Ectodermal cell (in vitro differentiated cells): ENCODE measurements around the gene HSPH1.

ENCODE experiments used
- H3K27ac ChIP-seq: 2 replicates; pipeline ENCODE4 v1.7.0; 2013; ENCODE audit warnings: mild to moderate bottlenecking, low read depth, low read length; ENCODE audit not compliant: insufficient read depth, poor library complexity, severe bottlenecking
- H3K27me3 ChIP-seq: 2 replicates; pipeline ENCODE4 v1.7.0; 2013; ENCODE audit warnings: mild to moderate bottlenecking, low read length; ENCODE audit not compliant: insufficient read depth, control insufficient read depth, poor library complexity, severe bottlenecking
- H3K36me3 ChIP-seq: one replicate; pipeline ENCODE4 v1.7.0; 2013; ENCODE audit warnings: low read length; ENCODE audit not compliant: control insufficient read depth, insufficient read depth
- H3K4me1 ChIP-seq: one replicate; pipeline ENCODE4 v1.7.0; 2013; ENCODE audit warnings: low read length; ENCODE audit not compliant: control insufficient read depth, insufficient read depth
- H3K4me3 ChIP-seq: 2 replicates; pipeline ENCODE4 v1.7.0; 2013; ENCODE audit warnings: low read depth, low read length, control low read depth; ENCODE audit not compliant: insufficient read depth
- H3K9me3 ChIP-seq: 2 replicates; pipeline ENCODE4 v1.7.0; 2013; ENCODE audit warnings: mild to moderate bottlenecking, low read length, moderate library complexity; ENCODE audit not compliant: control insufficient read depth
- WGBS, 2 experiments: methylation state at CpG; one replicate each; pipeline ENCODE4 v1.1.7; 2013; ENCODE audit warnings: missing lambda C conversion rate in 2 of 2; 5-methylcytosine and 5-hydroxymethylcytosine counted together

HSPH1 gene

GRCh38 chr13:31088826-31089420 lies 72.8 kb downstream of the HSPH1 start:
- H3K27me3 ChIP-seq = no peaks in the 10 kb centered on the region
- H3K4me1 ChIP-seq = peaks cover 11% of the 10 kb centered on the region
- no peaks in the 10 kb centered on the region for H3K9me3 ChIP-seq
- no peaks in the 10 kb centered on the region for H3K36me3 ChIP-seq
- no peak overlapping the region for H3K27ac ChIP-seq
- 93 to 96% methylated on average over 8 of the region's 8 CpGs for WGBS, 2 experiments
- no peak overlapping the region for H3K4me3 ChIP-seq
